Liver (tissue), 9 donors: ENCODE data around the gene C4A. TPM values are rescaled to one million over a fixed set of nuclear protein-coding genes. Genes with fewer than 3 reads are reported as not detected.

Experiments
- DNase-seq: peaks from one replicate; pipeline ENCODE4 v3.0.0-alpha.2; 2017; ENCODE audit warnings: low spot score
- H3K27ac ChIP-seq, 2 donors: one replicate each; pipeline ENCODE4 v1.7.0; 2013; ENCODE audit warnings: inconsistent platforms in 2 of 2, low read length in 2 of 2, control low read depth in 1 of 2, low read depth in 1 of 2, mild to moderate bottlenecking in 1 of 2
- H3K27me3 ChIP-seq, 4 donors: one replicate each; pipeline versions ENCODE4 v1.6.1 to v1.7.0; 2013; ENCODE audit warnings: low read length in 3 of 4, inconsistent platforms in 1 of 4, mild to moderate bottlenecking in 1 of 4, moderate library complexity in 1 of 4; ENCODE audit not compliant: control insufficient read depth in 4 of 4, insufficient read depth in 4 of 4
- H3K36me3 ChIP-seq, 4 donors: one replicate each; pipeline versions ENCODE4 v1.6.1 to v1.7.0; 2013; ENCODE audit warnings: low read length in 3 of 4, mild to moderate bottlenecking in 3 of 4, low read depth in 1 of 4, moderate library complexity in 1 of 4; ENCODE audit not compliant: control insufficient read depth in 4 of 4, insufficient read depth in 3 of 4
- H3K4me1 ChIP-seq, 4 donors: one replicate each; pipeline versions ENCODE4 v1.6.1 to v1.7.0; 2013; ENCODE audit warnings: low read length in 3 of 4, mild to moderate bottlenecking in 3 of 4, moderate library complexity in 1 of 4; ENCODE audit not compliant: control insufficient read depth in 4 of 4, insufficient read depth in 4 of 4
- H3K4me3 ChIP-seq, 3 donors: one replicate each; pipeline versions ENCODE4 v1.6.1 to v1.7.0; 2013; ENCODE audit warnings: low read length in 3 of 3, control low read depth in 1 of 3, low read depth in 1 of 3, mild to moderate bottlenecking in 1 of 3
- H3K9ac ChIP-seq, 2 donors: one replicate each; pipeline ENCODE4 v1.7.0; 2013; ENCODE audit warnings: low read length in 2 of 2, mild to moderate bottlenecking in 2 of 2, moderate library complexity in 2 of 2, control low read depth in 1 of 2, low read depth in 1 of 2
- H3K9me3 ChIP-seq, 4 donors: one replicate each; pipeline versions ENCODE4 v1.6.1 to v1.7.0; 2013; ENCODE audit warnings: low read length in 3 of 4; ENCODE audit not compliant: control insufficient read depth in 4 of 4
- ATF3 ChIP-seq: IDR thresholded peaks from 2 replicates; pipeline ENCODE4 v1.6.1; 2016; ENCODE audit warnings: antibody characterized with exemption
- CTCF ChIP-seq: fragments of 150-350 bp; IDR thresholded peaks from 2 replicates; pipeline ENCODE4 v1.5.1; 2017; ENCODE audit warnings: improper control_type of control experiment, low read depth, low read length; ENCODE audit not compliant: missing input control
- EGR1 ChIP-seq, 2 donors: IDR thresholded peaks; 2 replicates each; pipeline ENCODE4 v1.6.1; 2016 to 2018; ENCODE audit warnings: antibody characterized with exemption in 2 of 2, low read depth in 2 of 2
- FOXA1 ChIP-seq: IDR thresholded peaks from 2 replicates; pipeline ENCODE4 v1.6.1; 2016; ENCODE audit warnings: antibody characterized with exemption
- FOXA2 ChIP-seq: IDR thresholded peaks from 2 replicates; pipeline ENCODE4 v1.6.1; 2016; ENCODE audit warnings: antibody characterized with exemption
- GABPA ChIP-seq, 2 donors: IDR thresholded peaks in 1 of 2; conservative IDR thresholded peaks in 1 of 2; 2 replicates each; pipeline ENCODE4 v1.6.1; 2016; ENCODE audit warnings: antibody characterized with exemption in 2 of 2, mild to moderate bottlenecking in 1 of 2, moderate library complexity in 1 of 2
- HNF4A ChIP-seq, 2 donors: conservative IDR thresholded peaks; 2 replicates each; pipeline ENCODE4 v1.6.1; 2016; ENCODE audit warnings: antibody characterized with exemption in 2 of 2, mild to moderate bottlenecking in 2 of 2
- HNF4G ChIP-seq: IDR thresholded peaks from 2 replicates; pipeline ENCODE4 v1.6.1; 2016; ENCODE audit warnings: antibody characterized with exemption
- JUND ChIP-seq, 2 donors: IDR thresholded peaks; 2 replicates each; pipeline ENCODE4 v1.6.1; 2016; ENCODE audit warnings: antibody characterized with exemption in 2 of 2
- MAX ChIP-seq: IDR thresholded peaks from 2 replicates; pipeline ENCODE4 v1.6.1; 2016; ENCODE audit warnings: antibody characterized with exemption
- RAD21 ChIP-seq, 2 donors: IDR thresholded peaks; 2 replicates each; pipeline ENCODE4 v1.6.1; 2016; ENCODE audit warnings: antibody characterized with exemption in 2 of 2, mild to moderate bottlenecking in 2 of 2
- REST ChIP-seq: IDR thresholded peaks from 2 replicates; pipeline ENCODE4 v1.6.1; 2016; ENCODE audit warnings: antibody characterized with exemption, mild to moderate bottlenecking
- RXRA ChIP-seq, 2 donors: IDR thresholded peaks; 2 replicates each; pipeline ENCODE4 v1.6.1; 2017 to 2018; ENCODE audit warnings: antibody characterized with exemption in 2 of 2, mild to moderate bottlenecking in 1 of 2
- SP1 ChIP-seq: IDR thresholded peaks from 2 replicates; pipeline ENCODE4 v1.6.1; 2018; ENCODE audit warnings: antibody characterized with exemption, mild to moderate bottlenecking
- YY1 ChIP-seq: IDR thresholded peaks from 2 replicates; pipeline ENCODE4 v1.6.1; 2016; ENCODE audit warnings: antibody characterized with exemption, mild to moderate bottlenecking
- ZBTB33 ChIP-seq: IDR thresholded peaks from 2 replicates; pipeline ENCODE4 v1.6.1; 2016; ENCODE audit warnings: antibody characterized with exemption
- WGBS: extraction: QIAGEN DNeasy Blood & Tissue Kit; methylation state at CpG from one replicate; pipeline ENCODE4 v1.1.7; 2013; 5-methylcytosine and 5-hydroxymethylcytosine counted together
- polyA plus RNA-seq, 2 donors: library from polyadenylated mRNA; stranded (reverse) in 1 of 2; unstranded in 1 of 2; fragments of 200-250 nt in 1 of 2; fragments of >200 nt in 1 of 2; fragmentation: Nextera tagmentation in 1 of 2; extraction: Ambion mirVana in 1 of 2; gene quantifications; one replicate each; pipeline versions ENCODE4 v1.2.1 to v1.2.3, GENCODE V29; 2013 to 2015
- total RNA-seq, 2 donors: library from RNA; depleted of rRNA; stranded (reverse); fragments of >200 nt; gene quantifications; one replicate each; pipeline ENCODE4 v1.2.3, GENCODE V29; 2014
- donor health status: healthy.
- donor health status: healthy.
- donor health status: healthy.
- donor health status: healthy.
- donor health status: healthy.

C4A gene
- total and polyA plus RNA-seq, 4 donors: 410 to 2,903 (median 1,534) TPM

GRCh38 chr6:31961616-31962015, 20.2 kb upstream of the C4A start:
- no peak for DNase-seq
- peaks cover 4 to 49% (median 32%) of the 10 kb centered on the region in 4 donors for H3K4me1 ChIP-seq
- H3K9me3 ChIP-seq: no peaks in the 10 kb centered on the region
- 97% methylated on average over 12 of the region's 12 CpGs for WGBS
- H3K27ac ChIP-seq: no peak overlapping the region
- H3K27me3 ChIP-seq: no peaks in the 10 kb centered on the region
- no peak overlapping the region for H3K9ac ChIP-seq
- H3K4me3 ChIP-seq: no peak overlapping the region
- H3K36me3 ChIP-seq: peaks cover 14 to 49% (median 40%) of the 10 kb centered on the region in 4 donors
- TF ChIP-seq GABPA (IDR thresholded peaks at IDR 0.05 in 1 of 2, conservative IDR thresholded peaks at IDR 0.05 in 1 of 2) (no peak), JUND (IDR thresholded peaks at IDR 0.05) (no peak), ATF3 (no peak), CTCF (no peak), SP1 (no peak), HNF4A (conservative IDR thresholded peaks at IDR 0.05) (no peak), FOXA2 (no peak), MAX (no peak), HNF4G (no peak), YY1 (no peak), ZBTB33 (no peak)

GRCh38 chr6:31963921-31964320, 17.9 kb upstream of the C4A start:
- no peak overlapping the region for H3K4me3 ChIP-seq
- no peaks in the 10 kb centered on the region for H3K27me3 ChIP-seq
- H3K9ac ChIP-seq: no peak overlapping the region
- H3K4me1 ChIP-seq: peaks cover 4 to 35% (median 19%) of the 10 kb centered on the region in 4 donors
- no peak overlapping the region for H3K27ac ChIP-seq
- no peaks in the 10 kb centered on the region for H3K9me3 ChIP-seq
- 96% methylated on average over 19 of the region's 19 CpGs for WGBS
- no peak for TF ChIP-seq RAD21 (IDR thresholded peaks at IDR 0.05)
- no peak for TF ChIP-seq EGR1 (IDR thresholded peaks at IDR 0.05; ENCODE audit: low read depth in 2 of 2)
- H3K36me3 ChIP-seq: peaks cover 20 to 67% (median 56%) of the 10 kb centered on the region in 4 donors
- DNase-seq: no peak

- Histone ChIP-seq H3K4me3 (no peak overlapping the region), H3K27ac (no peak overlapping the region), H3K27me3 (no peaks in the 10 kb centered on the region), H3K9me3 (no peaks in the 10 kb centered on the region), H3K36me3 (peaks cover 23 to 81% (median 57%) of the 10 kb centered on the region in 4 donors), H3K9ac (no peak overlapping the region), H3K4me1 (peaks cover 0 to 32% (median 18%) of the 10 kb centered on the region in 4 donors)
- TF ChIP-seq FOXA1 (peak; percentile 87), GABPA (IDR thresholded peaks at IDR 0.05 in 1 of 2, conservative IDR thresholded peaks at IDR 0.05 in 1 of 2) (peak in 1 of 2 donors; percentile 64), YY1 (peak; percentile 68), RAD21 (IDR thresholded peaks at IDR 0.05) (peak; percentile 61 to 72), HNF4A (conservative IDR thresholded peaks at IDR 0.05) (peak; percentile 51 to 61), RXRA (IDR thresholded peaks at IDR 0.05) (peak; percentile 52 to 57), REST (peak; percentile 1), MAX (no peak), SP1 (peak; percentile 18), EGR1 (IDR thresholded peaks at IDR 0.05; ENCODE audit: low read depth in 2 of 2) (no peak), FOXA2 (peak; percentile 72), ATF3 (no peak)
- DNase-seq: peak; percentile 54
- 55% methylated on average over 13 of the region's 13 CpGs for WGBS
These were observed 16.2 kb upstream of the C4A start for GRCh38 chr6:31965700-31966099.
